GM23338 (cell line): ENCODE measurements around the gene SCP2. TPM values are rescaled to one million over a fixed set of nuclear protein-coding genes. Genes with fewer than 3 reads are reported as not detected.

Source experiments
- ATAC-seq: fragments of 200-7000 bp; cut with Tn5 transposase; 3 replicates; pipeline ENCODE4 v1.9.1; 2020
- DNase-seq: peaks from one replicate; pipeline ENCODE4 v3.0.0-alpha.2; 2015; ENCODE audit warnings: low spot score
- H2AFZ ChIP-seq: fragments of 200-600 bp; sonication (generic); 2 replicates; pipeline ENCODE4 v1.8.0; 2016; ENCODE audit warnings: antibody characterized with exemption, mild to moderate bottlenecking, moderate library complexity
- H3F3A ChIP-seq: fragments of 200-600 bp; sonication (generic); replicated peaks from 2 replicates; pipeline ENCODE4 v1.8.0; 2017; ENCODE audit warnings: antibody characterized with exemption, mixed run types, low read depth
- H3K27ac ChIP-seq: fragments of 200-600 bp; sonication (generic); 2 replicates; pipeline ENCODE4 v1.6.1; 2016; ENCODE audit warnings: low read depth
- H3K27me3 ChIP-seq: fragments of 200-600 bp; sonication (generic); 2 replicates; pipeline ENCODE4 v1.8.0; 2016; ENCODE audit warnings: mild to moderate bottlenecking, mixed run types, moderate library complexity; ENCODE audit not compliant: insufficient read depth
- H3K36me3 ChIP-seq: fragments of 200-600 bp; sonication (generic); 2 replicates; pipeline ENCODE4 v1.8.0; 2016; ENCODE audit warnings: mild to moderate bottlenecking; ENCODE audit not compliant: insufficient read depth
- H3K4me1 ChIP-seq: fragments of 200-600 bp; sonication (generic); 2 replicates; pipeline ENCODE4 v1.8.0; 2016; ENCODE audit warnings: mild to moderate bottlenecking, moderate library complexity; ENCODE audit not compliant: insufficient read depth
- H3K4me2 ChIP-seq: fragments of 200-600 bp; sonication (generic); 2 replicates; pipeline ENCODE4 v1.7.1; 2017; ENCODE audit warnings: mixed run types
- H3K4me3 ChIP-seq: fragments of 200-600 bp; sonication (generic); 2 replicates; pipeline ENCODE4 v1.6.1; 2016; ENCODE audit warnings: mixed run types
- H3K79me2 ChIP-seq: fragments of 200-600 bp; sonication (generic); replicated peaks from 2 replicates; pipeline ENCODE4 v1.8.0; 2017; ENCODE audit warnings: mild to moderate bottlenecking; ENCODE audit not compliant: insufficient read depth
- H3K9me2 ChIP-seq: fragments of 200-600 bp; sonication (generic); 2 replicates; pipeline ENCODE4 v1.8.0; 2017; ENCODE audit not compliant: insufficient read depth
- H4K20me1 ChIP-seq: fragments of 200-600 bp; sonication (generic); replicated peaks from 2 replicates; pipeline ENCODE4 v1.8.0; 2017; ENCODE audit warnings: mild to moderate bottlenecking; ENCODE audit not compliant: insufficient read depth
- H3K27ac Mint-ChIP-seq: 2 replicates; pipeline ENCODE4 v1.8.0; 2020; ENCODE audit warnings: inconsistent platforms, mild to moderate bottlenecking, moderate library complexity, mixed read lengths
- H3K27me3 Mint-ChIP-seq: 3 replicates; pipeline ENCODE4 v1.8.0; 2022; ENCODE audit warnings: low read depth, mild to moderate bottlenecking, moderate library complexity, mixed read lengths, inconsistent platforms; ENCODE audit not compliant: insufficient read depth, poor library complexity
- H3K36me3 Mint-ChIP-seq: 3 replicates; pipeline ENCODE4 v1.8.0; 2021; ENCODE audit warnings: low read depth, mild to moderate bottlenecking, inconsistent platforms, moderate library complexity, mixed read lengths
- H3K4me1 Mint-ChIP-seq: 3 replicates; pipeline ENCODE4 v1.8.0; 2020; ENCODE audit warnings: mild to moderate bottlenecking, inconsistent platforms, mixed read lengths
- H3K4me3 Mint-ChIP-seq: 3 replicates; pipeline ENCODE4 v1.8.0; 2021; ENCODE audit warnings: moderate library complexity, mild to moderate bottlenecking, inconsistent platforms, mixed read lengths
- H3K9me3 Mint-ChIP-seq: 3 replicates; pipeline ENCODE4 v1.8.0; 2020; ENCODE audit warnings: moderate library complexity, mild to moderate bottlenecking, inconsistent platforms, mixed read lengths
- CREB1 ChIP-seq: fragments of 250-450 bp; sonication (Bioruptor Pico); IDR thresholded peaks from 2 replicates; pipeline ENCODE4 v1.5.0; 2020; ENCODE audit warnings: low read depth, mild to moderate bottlenecking, moderate library complexity
- CTCF ChIP-seq, 2 experiments: fragments of 200-600 bp in 1 of 2; sonication (generic) in 1 of 2; conservative IDR thresholded peaks; 2 replicates each; pipeline versions ENCODE4 v1.5.1 to v1.6.1; 2016 to 2017; ENCODE audit warnings: antibody characterized with exemption in 2 of 2, low read depth in 2 of 2, mild to moderate bottlenecking in 2 of 2, moderate library complexity in 1 of 2
- ETS1 ChIP-seq: IDR thresholded peaks from 2 replicates; pipeline ENCODE4 v1.6.1; 2016; ENCODE audit warnings: antibody characterized with exemption
- JUNB ChIP-seq: IDR thresholded peaks from one replicate; pipeline ENCODE4 v1.6.1; 2016; ENCODE audit warnings: antibody characterized with exemption; ENCODE audit not compliant: unreplicated experiment
- NANOG ChIP-seq: IDR thresholded peaks from 2 replicates; pipeline ENCODE4 v1.6.1; 2016; ENCODE audit warnings: antibody characterized with exemption, borderline replicate concordance
- POLR2AphosphoS5 ChIP-seq: IDR thresholded peaks from 2 replicates; pipeline ENCODE4 v1.6.1; 2016; ENCODE audit warnings: antibody characterized with exemption, low read depth
- REST ChIP-seq: IDR thresholded peaks from one replicate; pipeline ENCODE4 v1.6.1; 2018; ENCODE audit warnings: antibody characterized with exemption; ENCODE audit not compliant: unreplicated experiment
- STAT1 ChIP-seq: IDR thresholded peaks from one replicate; pipeline ENCODE4 v1.6.1; 2016; ENCODE audit warnings: antibody characterized with exemption; ENCODE audit not compliant: unreplicated experiment
- ZNF114 ChIP-seq: fragments of 250-450 bp; sonication (Bioruptor Pico); IDR thresholded peaks from 2 replicates; pipeline ENCODE4 v1.5.0; 2020; ENCODE audit warnings: mild to moderate bottlenecking, moderate library complexity
- ZNF331 ChIP-seq: fragments of 250-450 bp; sonication (Bioruptor Pico); IDR thresholded peaks from 2 replicates; pipeline ENCODE4 v1.5.0; 2020; ENCODE audit warnings: low read depth, mild to moderate bottlenecking, moderate library complexity
- ZNF462 ChIP-seq: fragments of 250-450 bp; sonication (Bioruptor Pico); IDR thresholded peaks from 2 replicates; pipeline ENCODE4 v1.5.0; 2020; ENCODE audit warnings: mild to moderate bottlenecking, moderate library complexity
- polyA plus RNA-seq: library from polyadenylated mRNA; unstranded; fragments of >200 nt; fragmentation: Nextera tagmentation; extraction: Ambion mirVana; gene quantifications from 2 replicates; pipeline ENCODE4 v1.2.1, GENCODE V29; 2016
- total RNA-seq: library from RNA; depleted of rRNA; stranded (reverse); fragments of >200 nt; shearing (Covaris generic); gene quantifications from 2 replicates; pipeline ENCODE4 v1.2.3, GENCODE V29; 2014

The SCP2 gene
- total and polyA plus RNA-seq, 2 experiments from 2014 or later, result 66.3 to 116 TPM

DNA sequence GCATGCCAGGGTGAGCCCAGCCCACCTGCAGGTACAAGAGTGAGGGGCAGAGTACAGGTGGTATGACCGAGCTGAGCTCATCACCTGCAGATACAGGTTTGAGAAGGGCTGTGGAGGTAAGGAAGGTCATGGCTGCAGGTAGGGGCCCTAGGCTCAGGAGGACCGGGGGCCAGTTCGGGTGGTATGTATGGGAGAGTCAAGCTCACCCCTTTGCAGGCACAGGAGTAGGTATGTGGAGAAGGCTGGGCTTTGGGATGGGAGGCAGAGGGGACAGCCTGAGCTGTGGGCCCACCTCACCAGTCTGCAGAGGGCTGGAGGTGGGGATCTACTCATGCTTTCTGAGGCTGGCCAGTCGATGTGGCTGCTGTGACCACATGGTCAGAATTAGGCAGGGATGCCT, 152.2 kb downstream of the SCP2 start (continued):
- TF ChIP-seq ZNF462 (CRISPR knock-in tag), result no peak
- no peak for TF ChIP-seq CTCF (conservative IDR thresholded peaks at IDR 0.05; ENCODE audit: low read depth in 2 of 2)
- no peak for TF ChIP-seq NANOG
- no peak for TF ChIP-seq STAT1
- no peak for TF ChIP-seq CREB1

- H3K4me3 Mint-ChIP-seq, result no peak overlapping the region
- Histone ChIP-seq H3K27ac (no peak overlapping the region), H3F3A (no peaks in the 10 kb centered on the region), H3K4me3 (no peak overlapping the region), H3K4me1 (no peaks in the 10 kb centered on the region), H2AFZ (no peak overlapping the region), H3K27me3 (no peaks in the 10 kb centered on the region), H4K20me1 (no peaks in the 10 kb centered on the region), H3K9me2 (no peaks in the 10 kb centered on the region), H3K36me3 (no peaks in the 10 kb centered on the region), H3K79me2 (no peaks in the 10 kb centered on the region), H3K4me2 (no peak overlapping the region)
- no peaks in the 10 kb centered on the region for H3K36me3 Mint-ChIP-seq
- DNase-seq (no peak), ATAC-seq (no peak)
- H3K4me1 Mint-ChIP-seq, result peaks cover 19% of the 10 kb centered on the region
- no peak overlapping the region for H3K27ac Mint-ChIP-seq
- no peaks in the 10 kb centered on the region; the same call in 2 of the 3 replicates for H3K9me3 Mint-ChIP-seq
- peaks cover 25% of the 10 kb centered on the region for H3K27me3 Mint-ChIP-seq
- TF ChIP-seq NANOG (no peak), ETS1 (no peak), JUNB (no peak), CREB1 (no peak), STAT1 (no peak), ZNF331 (CRISPR knock-in tag) (no peak), REST (no peak), ZNF114 (CRISPR knock-in tag) (no peak), POLR2AphosphoS5 (no peak)
Observed at GRCh38 chr1:53080041-53080440, 153.0 kb downstream of the SCP2 start.
